A549 (cell line): ENCODE results near the gene RD3L. TPM values are rescaled to one million over a fixed set of nuclear protein-coding genes. Genes with fewer than 3 reads are reported as not detected.

Experiments used
- ATAC-seq, 2 experiments: fragments of 200-7000 bp in 1 of 2; fragments of >200 bp in 1 of 2; cut with Nextera tagmentation in 1 of 2; cut with Tn5 transposase in 1 of 2; 3 replicates each; pipeline versions ENCODE4 v1.8.0 to v1.9.1; 2018 to 2020; ENCODE audit warnings: mild to moderate bottlenecking in 1 of 2, moderate library complexity in 1 of 2
- CTCF ChIA-PET: fragments of 300-600 bp; sonication (Branson Sonifier 250); formaldehyde crosslinking; extraction: SDS; loops from one replicate; lab custom pipeline; 2021; ENCODE audit warnings: antibody characterized with exemption, inconsistent platforms; lab: Yijun Ruan, JAX
- POLR2A ChIA-PET: fragments of 350-600 bp; formaldehyde crosslinking; extraction: SDS; loops from one replicate; lab custom pipeline; 2021; ENCODE audit warnings: antibody characterized with exemption, inconsistent platforms; lab: Yijun Ruan, JAX
- DNase-seq, 2 experiments: peaks; one replicate each; pipeline versions ENCODE4 v3.0.0 to v3.0.0-alpha.2; 2011 to 2016; ENCODE audit warnings: low read depth in 1 of 2, low spot score in 1 of 2
- FAIRE-seq: peaks from 2 replicates; lab custom pipeline; 2011; peaks lifted over from hg19 to GRCh38; lab: Jason Lieb, UNC
- H3K27ac ChIP-seq, 2 experiments: fragments of >200 bp; sonication (Bioruptor Twin); formaldehyde crosslinking; 3 replicates each; pipeline ENCODE4 v1.5.1; 2016 to 2017
- H3K4me1 ChIP-seq: fragments of >200 bp; sonication (Bioruptor Twin); formaldehyde crosslinking; 3 replicates; pipeline ENCODE4 v1.6.1; 2016
- H3K4me2 ChIP-seq: fragments of >200 bp; sonication (Bioruptor Twin); formaldehyde crosslinking; 3 replicates; pipeline ENCODE4 v1.6.1; 2016
- H3K4me3 ChIP-seq: fragments of >200 bp; sonication (Bioruptor Twin); formaldehyde crosslinking; 3 replicates; pipeline ENCODE4 v1.5.1; 2016
- H3K9me3 ChIP-seq: fragments of >200 bp; sonication (Bioruptor Twin); formaldehyde crosslinking; 3 replicates; pipeline ENCODE4 v1.6.1; 2016
- BCL3 ChIP-seq: fragments of >200 bp; sonication (Bioruptor Twin); formaldehyde crosslinking; IDR thresholded peaks from 3 replicates; pipeline ENCODE4 v1.6.1; 2016
- CBX2 ChIP-seq: fragments of 200-600 bp; sonication (generic); IDR thresholded peaks from 2 replicates; pipeline ENCODE4 v1.6.1; 2016; ENCODE audit warnings: low read depth, mild to moderate bottlenecking, borderline replicate concordance
- CHD4 ChIP-seq: fragments of 200-600 bp; sonication (generic); IDR thresholded peaks from 2 replicates; pipeline ENCODE4 v1.6.1; 2016; ENCODE audit warnings: antibody characterized with exemption, mild to moderate bottlenecking, borderline replicate concordance
- E2F6 ChIP-seq: IDR thresholded peaks from 2 replicates; pipeline ENCODE4 v1.6.1; 2012; ENCODE audit warnings: low read depth, borderline replicate concordance
- FOSB ChIP-seq: fragments of 250-450 bp; sonication (Bioruptor Pico); IDR thresholded peaks from 2 replicates; pipeline ENCODE4 v1.5.0; 2020; ENCODE audit warnings: mild to moderate bottlenecking, moderate library complexity
- FOSL2 ChIP-seq, 2 experiments: fragments of 450-650 bp in 1 of 2; fragments of >200 bp in 1 of 2; sonication (Bioruptor Twin) in 1 of 2; formaldehyde crosslinking; IDR thresholded peaks; 2 replicates each; pipeline versions ENCODE4 v1.5.0 to v1.6.1; 2016 to 2020; ENCODE audit warnings: mild to moderate bottlenecking in 1 of 2, moderate library complexity in 1 of 2
- GATA3 ChIP-seq: IDR thresholded peaks from 2 replicates; pipeline ENCODE4 v1.6.1; 2012; ENCODE audit warnings: borderline replicate concordance
- HES2 ChIP-seq: fragments of >200 bp; sonication (Bioruptor Twin); formaldehyde crosslinking; IDR thresholded peaks from 2 replicates; pipeline ENCODE4 v1.6.1; 2016
- HEYL ChIP-seq: fragments of 250-450 bp; sonication (Bioruptor Pico); IDR thresholded peaks from 2 replicates; pipeline ENCODE4 v1.8.0; 2021; ENCODE audit warnings: mild to moderate bottlenecking, moderate library complexity
- HOXA7 ChIP-seq: fragments of 250-450 bp; sonication (Bioruptor Pico); IDR thresholded peaks from 2 replicates; pipeline ENCODE4 v1.5.0; 2020; ENCODE audit warnings: mild to moderate bottlenecking, moderate library complexity
- KDM5A ChIP-seq: fragments of 200-600 bp; sonication (generic); IDR thresholded peaks from 2 replicates; pipeline ENCODE4 v1.6.1; 2016; ENCODE audit warnings: antibody characterized with exemption, mild to moderate bottlenecking
- MAFK ChIP-seq: fragments of 450-650 bp; IDR thresholded peaks from 2 replicates; pipeline ENCODE4 v1.6.1; 2014; ENCODE audit not compliant: partially characterized antibody
- RAD21 ChIP-seq, 2 experiments: fragments of >200 bp in 1 of 2; sonication (Bioruptor Twin) in 1 of 2; formaldehyde crosslinking in 1 of 2; IDR thresholded peaks in 1 of 2; conservative IDR thresholded peaks in 1 of 2; 2 replicates in 1 of 2; 3 replicates in 1 of 2; pipeline ENCODE4 v1.6.1; 2012 to 2018; ENCODE audit warnings: inconsistent platforms in 1 of 2
- RFX5 ChIP-seq: fragments of 450-650 bp; IDR thresholded peaks from 2 replicates; pipeline ENCODE4 v1.7.1; 2014; ENCODE audit warnings: antibody characterized with exemption, mild to moderate bottlenecking, moderate library complexity
- TP53 ChIP-seq: fragments of 250-450 bp; sonication (Bioruptor Pico); IDR thresholded peaks from 2 replicates; pipeline ENCODE4 v1.5.0; 2021; ENCODE audit warnings: mild to moderate bottlenecking, moderate library complexity
- WGBS: methylation state at CpG from one replicate; pipeline ENCODE4 v1.1.6; 2017; ENCODE audit errors: missing lambda C conversion rate; 5-methylcytosine and 5-hydroxymethylcytosine counted together
- polyA plus RNA-seq, 4 experiments: library from polyadenylated mRNA; depleted of rRNA in 3 of 4; stranded (reverse); fragments of >200 nt; fragmentation: RNase III in 1 of 4; extraction: RNeasy Plus Mini Kit Qiagen cat#74134 plus additional on column Dnase treatment in 1 of 4; gene quantifications; 2 replicates in 3 of 4; 3 replicates in 1 of 4; pipeline ENCODE4 v1.2.3, GENCODE V29; 2011 to 2017
- TF ChIP-seq, protein P1 (sequence below): fragments of 450-650 bp; IDR thresholded peaks from 2 replicates; pipeline ENCODE4 v1.6.1; 2014; ENCODE audit warnings: antibody characterized with exemption
- TF ChIP-seq, protein P2 (sequence below): fragments of 200-600 bp; sonication (generic); IDR thresholded peaks from 2 replicates; pipeline ENCODE4 v1.6.1; 2016; ENCODE audit warnings: antibody characterized with exemption, mild to moderate bottlenecking, moderate library complexity

The RD3L gene
- polyA plus RNA-seq, 2 of the 4 experiments (the other 2 are of a cell fraction), result not detected

DNA sequence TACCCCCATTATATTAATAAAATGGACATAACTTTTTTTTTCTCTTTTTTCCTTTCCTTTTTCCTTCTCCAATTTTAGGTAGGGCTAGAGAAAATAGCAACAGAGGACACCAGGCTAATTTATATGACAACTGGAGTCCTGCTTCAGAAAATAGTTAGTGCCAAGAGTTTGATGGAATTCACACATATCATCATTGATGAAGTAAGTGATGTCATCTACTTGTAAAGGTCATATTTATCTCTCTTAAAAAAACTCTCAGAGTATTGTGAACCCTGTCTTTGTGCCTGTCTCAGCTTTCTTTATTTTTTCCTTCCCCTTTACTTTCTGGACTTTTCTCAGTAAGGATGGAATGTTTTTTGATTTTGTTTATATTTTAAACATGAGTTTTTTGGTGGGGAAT lies 24.3 kb upstream of the RD3L start (continued):
- TF ChIP-seq RFX5 (no peak), CHD4 (no peak), RAD21 (conservative IDR thresholded peaks at IDR 0.05 in 1 of 2, IDR thresholded peaks at IDR 0.05 in 1 of 2) (no peak), HOXA7 (CRISPR knock-in tag) (no peak)

DNA sequence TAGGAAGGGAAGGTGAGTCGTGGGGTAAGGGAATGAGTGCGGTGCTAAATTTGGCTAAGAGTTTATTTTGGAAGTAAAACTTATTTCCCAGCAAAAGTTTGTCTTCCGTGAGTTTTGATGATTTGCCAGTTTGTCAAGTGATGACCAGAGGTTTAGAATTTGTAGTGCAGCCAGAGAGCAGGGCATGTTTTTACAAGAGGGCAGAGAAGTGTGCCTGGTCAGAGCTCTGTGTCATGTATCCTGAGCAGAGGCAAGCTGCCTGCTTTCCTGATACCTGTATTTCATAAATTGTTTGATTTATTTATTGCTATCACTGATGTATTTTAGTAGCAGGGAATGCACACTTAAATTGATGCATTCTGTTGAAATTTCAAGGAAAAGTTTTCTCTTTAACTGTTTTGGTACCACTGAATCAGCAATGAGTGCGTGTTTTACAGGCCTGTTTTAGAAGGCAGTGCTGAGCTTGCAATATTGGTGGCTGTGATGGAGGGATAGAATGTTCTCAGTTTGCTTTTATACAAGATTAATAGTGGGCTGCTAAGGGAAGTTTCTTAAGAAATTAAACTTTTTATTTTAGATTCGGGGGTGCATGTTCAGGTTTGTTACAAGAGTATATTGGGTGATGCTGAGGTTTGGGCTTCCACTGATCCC lies 19.7 kb upstream of the RD3L start:
- Histone ChIP-seq H3K4me2 (no peak overlapping the region), H3K27ac (no peak overlapping the region), H3K4me3 (no peak overlapping the region), H3K4me1 (no peaks in the 10 kb centered on the region), H3K9me3 (no peaks in the 10 kb centered on the region)
- no peak for FAIRE-seq
- TF ChIP-seq MAFK, result peak; percentile 61
- no peak for TF ChIP-seq TP53 (CRISPR knock-in tag)
- TF ChIP-seq, protein P1, sequence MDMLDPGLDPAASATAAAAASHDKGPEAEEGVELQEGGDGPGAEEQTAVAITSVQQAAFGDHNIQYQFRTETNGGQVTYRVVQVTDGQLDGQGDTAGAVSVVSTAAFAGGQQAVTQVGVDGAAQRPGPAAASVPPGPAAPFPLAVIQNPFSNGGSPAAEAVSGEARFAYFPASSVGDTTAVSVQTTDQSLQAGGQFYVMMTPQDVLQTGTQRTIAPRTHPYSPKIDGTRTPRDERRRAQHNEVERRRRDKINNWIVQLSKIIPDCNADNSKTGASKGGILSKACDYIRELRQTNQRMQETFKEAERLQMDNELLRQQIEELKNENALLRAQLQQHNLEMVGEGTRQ, result no peak
- no peak for TF ChIP-seq FOSB
- 74% methylated on average over 5 of the region's 5 CpGs for WGBS
- ATAC-seq, result no peak
- CTCF ChIA-PET, result interaction anchor here (0.6 to 1.4 kb wide), 2 partner anchors 8 to 73 kb away, joined by 3 read pairs; no protein-coding TSS in a partner anchor
- POLR2A ChIA-PET, result no interaction called here
- DNase-seq, result no peak

DNA sequence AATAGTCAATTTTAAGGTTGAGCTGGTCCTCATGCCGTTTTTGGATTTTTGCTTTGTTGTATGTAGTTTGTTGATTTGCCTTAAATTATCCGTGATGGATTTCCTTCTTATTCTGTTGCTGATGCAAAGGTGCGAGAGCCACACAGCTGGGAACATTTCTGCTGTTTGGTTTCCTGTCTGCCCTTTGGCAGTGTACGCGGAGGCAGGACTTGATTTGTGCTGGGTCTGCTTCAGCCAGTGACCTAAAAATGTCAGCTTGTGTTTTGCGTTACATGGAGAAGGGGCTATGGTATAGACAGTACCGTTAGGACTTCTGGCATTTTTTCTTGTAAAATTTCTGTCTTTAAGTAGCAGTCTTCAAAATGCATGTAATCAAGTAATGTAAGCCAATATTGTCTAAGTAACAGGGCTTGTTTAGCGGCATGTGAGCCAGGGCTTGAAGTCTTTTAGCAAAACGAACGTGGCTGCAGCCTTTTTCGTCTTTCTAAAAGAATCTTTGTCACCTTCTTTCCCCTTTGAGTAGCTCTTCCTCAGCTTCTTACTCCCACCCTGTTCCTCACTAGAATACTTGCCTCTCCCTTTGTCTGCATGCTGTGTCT lies 18.2 kb upstream of the RD3L start:
- POLR2A ChIA-PET, result no interaction called here
- 61% methylated on average over 11 of the region's 11 CpGs for WGBS
- no peak overlapping the region for H3K4me2 ChIP-seq
- no peak for FAIRE-seq
- no peak overlapping the region for H3K4me3 ChIP-seq
- no peak for ATAC-seq
- no peaks in the 10 kb centered on the region for H3K4me1 ChIP-seq
- DNase-seq, result no peak
- TF ChIP-seq FOSL2 (IDR thresholded peaks at IDR 0.05), result no peak
- TF ChIP-seq FOSL2 (CRISPR knock-in tag; IDR thresholded peaks at IDR 0.05), result no peak
- no peak for TF ChIP-seq BCL3
- no peak for TF ChIP-seq GATA3
- no peak for TF ChIP-seq HEYL (CRISPR knock-in tag)
- no peak for TF ChIP-seq HOXA7 (CRISPR knock-in tag)
- TF ChIP-seq E2F6, result no peak
- no peak for TF ChIP-seq CBX2
- TF ChIP-seq KDM5A, result no peak
- TF ChIP-seq, protein P2, sequence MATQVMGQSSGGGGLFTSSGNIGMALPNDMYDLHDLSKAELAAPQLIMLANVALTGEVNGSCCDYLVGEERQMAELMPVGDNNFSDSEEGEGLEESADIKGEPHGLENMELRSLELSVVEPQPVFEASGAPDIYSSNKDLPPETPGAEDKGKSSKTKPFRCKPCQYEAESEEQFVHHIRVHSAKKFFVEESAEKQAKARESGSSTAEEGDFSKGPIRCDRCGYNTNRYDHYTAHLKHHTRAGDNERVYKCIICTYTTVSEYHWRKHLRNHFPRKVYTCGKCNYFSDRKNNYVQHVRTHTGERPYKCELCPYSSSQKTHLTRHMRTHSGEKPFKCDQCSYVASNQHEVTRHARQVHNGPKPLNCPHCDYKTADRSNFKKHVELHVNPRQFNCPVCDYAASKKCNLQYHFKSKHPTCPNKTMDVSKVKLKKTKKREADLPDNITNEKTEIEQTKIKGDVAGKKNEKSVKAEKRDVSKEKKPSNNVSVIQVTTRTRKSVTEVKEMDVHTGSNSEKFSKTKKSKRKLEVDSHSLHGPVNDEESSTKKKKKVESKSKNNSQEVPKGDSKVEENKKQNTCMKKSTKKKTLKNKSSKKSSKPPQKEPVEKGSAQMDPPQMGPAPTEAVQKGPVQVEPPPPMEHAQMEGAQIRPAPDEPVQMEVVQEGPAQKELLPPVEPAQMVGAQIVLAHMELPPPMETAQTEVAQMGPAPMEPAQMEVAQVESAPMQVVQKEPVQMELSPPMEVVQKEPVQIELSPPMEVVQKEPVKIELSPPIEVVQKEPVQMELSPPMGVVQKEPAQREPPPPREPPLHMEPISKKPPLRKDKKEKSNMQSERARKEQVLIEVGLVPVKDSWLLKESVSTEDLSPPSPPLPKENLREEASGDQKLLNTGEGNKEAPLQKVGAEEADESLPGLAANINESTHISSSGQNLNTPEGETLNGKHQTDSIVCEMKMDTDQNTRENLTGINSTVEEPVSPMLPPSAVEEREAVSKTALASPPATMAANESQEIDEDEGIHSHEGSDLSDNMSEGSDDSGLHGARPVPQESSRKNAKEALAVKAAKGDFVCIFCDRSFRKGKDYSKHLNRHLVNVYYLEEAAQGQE, result no peak
- TF ChIP-seq HES2, result no peak
- no peaks in the 10 kb centered on the region for H3K9me3 ChIP-seq
- no peak overlapping the region for H3K27ac ChIP-seq
- CTCF ChIA-PET, result interaction anchor here (0.6 to 1.6 kb wide), 5 partner anchors 15 to 152 kb away, joined by 3 read pairs; no protein-coding TSS in a partner anchor
